GM19035 (cell line): ENCODE measurements around the gene ZNF710.

Experiments used
- ATAC-seq: cut with Tn5 transposase; IDR thresholded peaks from one replicate; pipeline ENCODE4 v1.9.1; 2021; ENCODE audit not compliant: unreplicated experiment

Gene ZNF710

DNA sequence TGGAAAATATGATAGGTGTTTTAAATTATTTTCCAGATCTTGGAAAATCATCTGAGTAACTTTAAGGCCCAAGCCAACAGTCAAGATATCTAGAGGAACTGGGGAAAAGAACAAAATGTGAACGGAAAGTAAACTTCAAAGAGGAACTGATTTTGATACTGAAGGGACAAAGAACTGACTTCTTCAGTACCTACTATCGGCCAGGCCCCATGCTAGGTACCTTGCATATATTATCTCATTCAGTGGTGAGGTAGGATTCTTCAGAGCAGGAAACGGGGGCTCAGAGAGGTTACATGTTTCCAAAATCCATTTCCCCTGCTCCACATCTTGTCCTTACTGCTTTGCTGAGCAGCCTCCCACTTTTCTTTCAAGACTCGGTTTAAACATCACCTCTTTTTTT is 9.8 kb upstream of the ZNF710 start:
- ATAC-seq = no peak

DNA sequence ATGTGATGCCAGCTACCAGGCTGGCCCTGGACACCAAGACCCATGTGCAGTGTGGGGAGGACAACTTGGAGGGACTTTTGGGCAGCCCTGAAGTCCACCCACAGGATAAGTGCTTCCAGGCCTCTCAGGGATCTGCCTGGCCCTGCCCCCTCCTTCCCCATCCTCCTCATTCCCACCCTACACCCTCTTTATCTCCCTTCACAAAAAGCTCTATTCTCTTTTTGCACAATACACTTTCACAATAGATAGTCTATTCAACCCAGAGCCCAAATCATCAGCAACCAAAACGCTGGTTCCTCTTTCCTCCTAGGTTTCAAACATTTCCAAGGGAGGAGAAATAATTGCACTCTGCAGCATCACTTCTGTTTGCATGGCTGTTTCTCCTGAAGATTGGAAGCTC is 7.8 kb upstream of the ZNF710 start:
- no peak for ATAC-seq

DNA sequence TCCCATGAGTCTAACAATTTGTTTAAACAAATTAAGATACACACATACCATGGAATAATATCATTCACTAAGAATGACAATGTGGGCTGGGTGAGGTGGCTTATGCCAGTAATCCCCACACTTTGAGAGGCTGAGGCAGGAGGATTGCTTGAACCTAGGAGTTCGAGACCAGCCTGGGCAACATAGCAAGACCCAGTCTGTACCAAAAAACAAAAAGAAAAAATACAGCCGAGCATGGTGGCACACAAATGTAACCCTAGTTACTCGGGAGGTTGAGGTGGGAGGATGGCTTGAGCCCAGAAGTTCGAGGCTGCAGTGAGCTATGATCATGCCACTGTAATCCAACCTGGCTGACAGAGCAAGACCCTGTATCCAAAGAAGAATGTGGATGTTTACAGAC is 4.0 kb upstream of the ZNF710 start:
- ATAC-seq = no peak

DNA sequence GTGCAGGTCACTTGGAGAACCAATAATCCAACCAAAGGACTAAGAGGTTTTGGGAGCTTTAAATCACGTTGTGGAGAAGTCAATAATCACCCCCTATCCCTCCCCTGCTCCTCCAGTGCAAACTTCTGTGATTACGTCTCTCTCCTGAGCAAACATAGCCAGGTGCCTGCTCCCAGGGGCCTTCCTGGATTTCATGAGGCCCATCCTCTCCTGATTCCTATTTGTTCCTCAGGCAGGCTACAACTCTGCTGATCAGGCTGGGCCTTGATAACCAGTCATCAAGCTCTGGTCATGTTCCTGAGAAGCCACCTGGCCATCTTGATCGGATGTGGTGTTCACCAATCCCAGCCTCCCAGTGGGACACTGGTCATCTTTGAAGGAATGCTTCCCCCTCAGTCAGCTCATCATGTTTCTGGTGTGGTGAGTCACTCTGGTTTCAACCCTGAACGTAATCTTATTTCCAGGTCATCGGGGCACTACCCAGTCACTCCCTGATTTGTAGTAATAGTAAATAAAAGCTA is 2.9 kb upstream of the ZNF710 start:
- no peak for ATAC-seq

DNA sequence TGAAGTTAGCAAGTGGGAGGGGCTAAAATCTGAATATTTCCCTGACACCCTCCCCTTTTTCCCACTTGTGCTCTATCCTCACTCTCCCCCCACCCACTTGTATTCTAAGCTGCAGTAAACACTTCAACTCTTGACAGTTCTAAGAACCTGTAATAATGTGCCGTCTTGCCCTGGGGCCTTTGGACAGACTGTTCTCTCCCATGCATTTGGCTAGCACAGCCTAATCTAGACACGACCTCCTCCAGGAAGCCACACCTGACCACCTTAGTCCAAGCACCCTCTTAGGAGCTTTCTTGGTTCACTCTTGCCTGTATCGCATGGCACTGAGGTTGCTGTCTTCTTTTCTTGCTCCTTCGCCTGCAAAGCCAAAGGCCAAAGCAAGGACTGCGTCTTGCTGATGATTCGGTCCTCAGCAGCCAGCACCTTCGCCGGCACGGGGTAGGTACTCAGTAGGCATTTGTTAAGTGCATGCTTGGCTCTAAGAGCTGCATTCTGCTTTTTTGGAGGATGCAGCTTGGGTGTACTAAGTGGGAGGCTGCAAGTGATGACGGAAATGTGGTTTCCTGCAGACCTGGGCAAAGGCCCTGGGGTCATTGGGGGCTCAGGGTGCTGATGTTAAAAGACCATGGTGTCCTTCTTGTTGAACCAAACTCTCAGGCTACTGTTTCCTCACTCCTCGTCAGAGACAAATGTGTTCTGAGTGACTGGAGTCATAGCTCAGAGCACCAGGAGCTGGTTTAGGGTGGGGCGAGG is 2.0 kb upstream of the ZNF710 start:
- ATAC-seq = no peak

DNA sequence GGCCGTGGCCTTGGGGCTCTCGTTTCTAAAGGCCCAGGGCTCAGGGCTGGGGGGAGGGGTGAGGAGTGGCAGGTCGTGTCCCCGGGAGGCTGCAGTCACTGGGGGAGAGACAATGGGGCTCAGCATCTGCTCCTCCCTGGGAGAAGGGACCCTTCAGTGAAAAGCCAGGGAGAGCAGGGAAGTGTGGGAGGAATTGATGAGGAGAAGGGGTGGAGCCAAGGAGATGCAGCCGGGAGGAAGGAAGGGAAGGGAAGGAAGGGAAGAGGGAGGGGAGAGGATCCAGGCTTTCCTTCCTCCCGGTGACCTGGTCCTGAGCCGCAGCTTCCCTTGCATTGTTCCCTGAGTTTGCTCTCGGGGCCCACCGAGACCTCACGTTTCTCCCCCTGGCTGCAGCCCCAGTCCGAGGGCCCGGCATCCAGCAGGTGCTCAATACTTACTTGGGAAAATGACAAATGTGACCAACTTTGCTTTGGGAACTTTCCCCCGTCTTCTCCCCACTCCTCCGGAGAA is 1.4 kb upstream of the ZNF710 start:
- no peak for ATAC-seq

DNA sequence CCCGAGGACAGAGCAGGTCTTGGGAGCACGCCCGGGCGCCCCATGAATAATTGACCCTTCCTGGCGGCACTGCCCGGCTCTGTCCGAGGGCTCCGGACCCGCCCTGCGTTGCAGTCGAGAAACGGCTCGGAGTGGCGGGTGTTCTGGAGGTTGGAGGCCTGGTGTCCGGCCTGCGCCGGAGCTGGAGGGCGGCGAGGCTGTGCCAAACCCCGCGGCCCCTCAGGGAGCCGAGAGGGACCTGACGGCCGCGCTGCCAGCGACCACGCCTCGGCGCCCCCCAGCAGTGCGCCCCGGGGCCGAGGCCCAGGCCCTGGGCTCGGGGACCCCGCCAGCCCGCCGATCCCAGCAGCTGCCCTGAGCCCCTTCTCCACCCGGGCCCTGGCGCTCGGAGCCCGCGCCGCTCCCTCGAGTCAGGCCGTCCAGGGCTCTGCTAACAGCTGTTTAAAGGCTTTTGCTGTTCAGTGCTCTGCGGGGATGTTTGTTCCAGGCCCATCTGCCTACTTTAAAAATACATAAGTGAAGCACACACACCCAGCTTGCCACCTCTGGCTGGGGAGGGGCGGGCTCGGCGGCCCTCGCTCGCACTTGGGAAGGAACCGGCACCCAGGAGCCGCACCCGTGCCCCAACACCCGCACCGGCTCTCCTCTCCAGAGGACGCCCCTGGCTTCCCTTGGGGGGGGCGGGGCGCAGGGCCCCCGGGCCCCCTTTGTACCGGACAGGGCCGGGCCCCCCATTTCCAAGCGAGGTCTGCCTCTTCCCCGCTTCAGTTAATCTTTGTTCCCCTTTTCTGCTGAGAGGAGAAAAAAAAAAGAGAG is 730 bp upstream of the ZNF710 start:
- ATAC-seq = no peak

DNA sequence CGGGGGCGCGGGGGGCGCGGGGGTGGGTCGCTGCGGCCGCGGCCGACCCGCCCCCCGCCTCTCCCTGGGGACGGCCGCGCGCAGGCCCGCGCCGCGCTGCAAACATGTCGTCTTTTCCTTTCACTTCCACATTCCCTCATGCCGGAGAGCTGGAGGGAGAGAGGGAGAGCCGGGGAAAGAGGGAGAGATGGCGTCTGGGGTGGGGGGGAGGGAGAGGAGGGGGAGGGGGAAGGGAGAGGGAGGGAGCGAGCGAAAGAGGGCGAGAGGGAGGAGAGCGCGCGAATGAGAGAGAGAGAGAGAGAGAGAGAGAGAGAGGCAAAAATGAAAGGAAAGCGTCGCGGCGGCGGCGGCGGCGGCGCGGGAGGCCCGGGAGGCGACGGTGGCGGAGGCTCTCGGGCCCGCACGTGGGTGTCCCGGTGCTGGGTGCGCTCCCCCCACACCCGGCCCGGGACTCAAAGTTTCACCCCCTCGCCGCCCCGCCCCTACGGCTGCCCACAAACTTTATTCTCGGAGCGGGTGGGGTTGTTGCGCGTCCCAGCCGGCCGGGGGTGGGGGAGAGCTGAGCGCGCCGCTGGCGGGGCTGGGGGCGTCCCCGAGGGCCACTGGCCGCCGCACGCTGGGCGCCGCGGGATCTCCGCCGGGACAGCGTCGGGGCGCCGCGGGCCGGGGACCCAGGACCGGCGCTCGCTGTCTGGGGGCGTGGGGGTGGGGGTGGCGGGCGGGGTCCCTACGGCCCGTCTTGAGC is 731 bp downstream of the ZNF710 start:
- peak; percentile 43 for ATAC-seq

DNA sequence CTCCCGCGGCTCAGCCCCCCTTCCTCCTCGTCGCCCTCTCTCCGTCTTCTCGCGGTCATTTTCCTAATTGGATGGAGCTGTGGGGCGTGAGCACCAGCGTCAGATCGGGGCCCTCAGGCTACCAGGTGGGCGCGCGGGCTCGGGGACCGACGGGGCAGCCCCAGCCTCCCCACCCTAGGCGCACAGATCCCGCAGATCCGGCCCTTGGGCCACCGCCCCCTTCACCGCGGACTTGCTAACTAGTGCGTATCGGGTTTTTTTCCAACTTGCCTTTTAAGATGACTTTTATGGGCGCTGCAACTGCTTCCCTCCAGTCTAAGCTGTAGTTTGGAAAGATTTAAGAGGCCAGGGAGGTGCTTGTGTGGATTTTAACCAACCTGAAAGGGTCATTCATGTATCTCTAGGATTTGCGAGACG is 1.3 kb downstream of the ZNF710 start:
- ATAC-seq = peak; percentile 32

DNA sequence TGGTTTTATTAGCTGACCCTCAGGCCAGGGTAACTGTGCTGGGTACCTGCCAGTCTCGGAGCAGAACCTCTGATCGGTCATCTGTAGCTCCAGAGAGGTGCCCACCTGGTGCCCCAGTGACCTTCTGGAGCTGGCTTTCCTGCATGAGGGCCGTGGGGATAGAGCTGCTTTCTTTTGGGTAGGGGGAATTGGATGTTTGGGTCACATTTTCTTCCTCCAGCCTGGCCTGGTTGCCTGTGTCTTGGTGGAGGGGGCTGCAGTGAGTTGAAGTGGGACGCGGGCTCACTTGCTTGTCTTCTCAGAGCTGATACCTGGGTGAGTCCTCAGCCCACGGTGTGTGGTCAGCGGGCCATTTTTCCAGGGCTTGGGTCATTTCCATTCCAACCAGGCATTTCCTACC is 2.6 kb downstream of the ZNF710 start:
- no peak for ATAC-seq

DNA sequence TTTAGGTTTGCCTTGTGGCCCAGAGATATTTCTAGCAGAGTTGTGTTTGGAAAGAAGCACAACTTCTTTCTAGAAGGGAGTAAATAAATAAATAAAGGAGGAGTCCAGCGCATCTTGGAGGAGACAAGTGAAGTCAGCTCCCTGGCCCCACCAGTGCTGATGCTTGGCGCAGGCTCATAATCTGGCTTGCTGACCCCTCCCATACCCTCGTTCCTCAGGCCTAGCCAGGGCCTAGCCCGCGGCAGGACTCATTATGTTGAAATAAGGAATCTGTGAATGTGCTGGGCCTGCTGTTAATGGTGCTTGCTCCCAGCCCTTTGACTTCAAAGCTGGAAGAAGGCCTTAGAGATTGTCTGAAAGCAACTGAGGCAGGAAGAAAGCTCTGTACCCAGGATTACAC is 3.1 kb downstream of the ZNF710 start:
- no peak for ATAC-seq

DNA sequence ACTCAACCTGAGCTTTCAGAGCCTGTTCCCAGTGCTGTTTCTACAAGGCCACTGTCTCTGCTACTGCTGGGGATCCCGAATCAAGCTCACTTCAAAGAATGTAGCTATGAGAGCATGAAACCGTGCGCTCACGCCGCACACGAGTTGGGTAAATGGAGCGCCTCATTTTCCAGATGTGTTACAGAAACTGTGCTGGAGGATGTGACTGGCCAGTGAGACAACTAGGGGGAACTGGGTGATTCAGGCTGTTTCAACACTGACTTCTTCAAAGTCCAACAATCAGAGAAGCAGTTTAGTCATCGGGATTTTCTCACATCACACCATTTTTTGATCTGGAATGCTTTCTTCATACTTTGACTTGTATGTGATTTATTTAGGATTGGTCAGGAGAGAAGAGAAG is 3.5 kb downstream of the ZNF710 start:
- ATAC-seq = no peak

DNA sequence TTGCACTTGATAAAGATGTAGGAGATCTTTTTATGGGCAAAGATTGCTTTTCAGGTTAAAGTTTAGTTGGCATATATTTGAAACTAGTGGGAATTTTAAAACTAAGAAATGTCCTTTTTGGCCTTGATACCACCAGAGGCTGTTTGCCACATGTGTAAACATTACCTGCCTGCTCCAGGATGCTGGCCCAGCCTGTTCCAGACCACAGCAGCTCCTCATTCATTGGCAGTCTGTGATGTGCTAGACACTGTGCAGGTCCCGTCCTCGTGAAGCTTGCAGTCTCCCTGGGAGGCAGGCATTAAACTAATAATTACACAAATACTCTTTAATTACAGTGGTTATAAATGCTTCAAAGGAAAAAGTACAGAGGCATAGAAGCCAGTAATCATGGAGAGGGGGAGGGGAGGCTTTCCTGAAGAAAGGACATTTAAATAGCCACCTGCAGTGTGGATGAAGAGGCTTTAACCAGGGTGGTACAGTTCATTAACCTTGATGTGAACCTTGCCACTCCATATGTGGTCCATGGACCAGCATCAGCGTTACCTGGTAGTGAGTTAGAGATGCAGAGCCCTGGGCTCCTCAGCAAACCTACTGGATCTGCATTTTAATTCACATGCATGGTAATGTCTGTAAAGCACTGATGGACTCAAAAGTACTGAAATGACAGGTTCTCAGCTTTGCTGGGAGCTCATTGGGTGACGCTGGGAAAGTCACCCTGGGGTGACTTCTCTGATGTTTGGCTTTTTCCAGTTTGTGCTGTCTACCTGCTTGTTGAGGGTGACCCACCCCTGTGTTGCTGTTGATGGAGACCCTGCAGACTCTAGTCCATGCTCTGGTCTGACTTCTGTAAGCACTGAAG is 5.3 kb downstream of the ZNF710 start:
- ATAC-seq = no peak

DNA sequence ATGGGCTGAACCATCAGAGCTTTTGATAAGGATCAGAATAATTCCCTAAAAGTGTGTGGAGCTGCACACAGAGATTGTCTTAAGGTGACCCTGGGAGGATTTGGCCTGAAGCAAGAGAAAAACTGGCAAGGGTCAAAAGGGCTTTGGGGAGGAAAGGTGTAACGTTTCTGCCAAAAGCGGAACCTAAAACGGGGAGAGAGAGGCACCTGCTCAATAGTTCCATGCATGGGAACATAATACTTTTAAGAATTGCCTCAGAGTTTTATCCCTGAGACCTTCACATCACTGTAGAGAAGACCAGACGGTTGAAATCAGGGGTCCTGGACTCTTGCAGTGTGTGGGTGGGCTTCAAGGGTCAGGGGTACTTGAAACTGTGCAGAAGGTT is 5.9 kb downstream of the ZNF710 start:
- ATAC-seq = no peak

DNA sequence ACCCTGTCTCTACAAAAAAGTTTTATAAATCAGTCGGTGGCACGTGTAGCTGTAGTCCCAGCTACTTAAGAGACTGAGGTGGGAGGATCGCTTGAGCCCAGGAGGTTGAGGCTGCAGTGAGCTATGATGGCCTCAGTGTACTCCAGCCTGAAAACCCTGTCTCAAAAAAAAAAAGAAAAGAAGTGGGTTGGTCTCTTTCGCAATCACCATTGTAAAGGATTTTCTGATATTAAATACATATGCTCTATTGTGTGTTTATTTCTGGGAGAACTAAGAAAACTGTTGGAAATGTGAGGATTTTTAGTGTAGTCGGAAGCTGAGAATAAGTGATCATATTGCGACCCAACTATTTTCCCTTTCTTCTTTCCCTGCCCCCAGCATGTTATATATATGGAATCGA is 7.5 kb downstream of the ZNF710 start:
- ATAC-seq = no peak

DNA sequence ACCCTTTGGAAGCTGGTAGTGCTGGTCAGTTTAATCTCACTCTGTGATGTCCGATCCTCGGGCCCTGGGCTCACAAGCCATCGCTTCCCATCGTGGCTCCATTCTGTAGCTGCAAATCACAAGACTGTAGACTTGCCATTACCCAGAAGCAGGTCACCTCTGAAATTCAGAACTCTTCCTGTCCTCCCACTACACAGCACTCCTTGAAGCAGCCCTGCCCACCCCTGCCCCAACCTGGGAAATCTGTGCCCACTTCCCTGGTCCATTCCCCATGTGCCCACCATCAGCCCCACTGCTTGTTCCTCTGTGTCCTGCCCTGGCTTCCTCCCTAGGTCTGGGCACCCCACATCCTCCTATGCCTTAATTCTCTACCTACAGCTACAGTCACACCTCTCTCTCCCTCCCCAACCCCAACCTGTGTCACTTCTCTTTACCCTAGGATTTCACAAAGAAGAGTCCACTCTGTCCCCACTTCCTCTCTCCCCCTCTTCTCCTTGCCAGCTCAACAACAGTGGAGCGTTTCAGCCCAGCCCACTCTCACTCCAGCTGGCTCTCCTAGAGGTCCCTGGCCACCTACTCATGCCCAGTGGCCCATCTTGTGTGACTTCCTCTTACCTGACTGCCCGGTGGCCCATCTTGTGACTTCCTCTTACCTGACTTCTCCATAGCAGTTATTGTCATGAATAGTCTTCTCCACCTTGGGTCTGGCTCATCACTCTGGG is 8.3 kb downstream of the ZNF710 start:
- ATAC-seq = no peak

DNA sequence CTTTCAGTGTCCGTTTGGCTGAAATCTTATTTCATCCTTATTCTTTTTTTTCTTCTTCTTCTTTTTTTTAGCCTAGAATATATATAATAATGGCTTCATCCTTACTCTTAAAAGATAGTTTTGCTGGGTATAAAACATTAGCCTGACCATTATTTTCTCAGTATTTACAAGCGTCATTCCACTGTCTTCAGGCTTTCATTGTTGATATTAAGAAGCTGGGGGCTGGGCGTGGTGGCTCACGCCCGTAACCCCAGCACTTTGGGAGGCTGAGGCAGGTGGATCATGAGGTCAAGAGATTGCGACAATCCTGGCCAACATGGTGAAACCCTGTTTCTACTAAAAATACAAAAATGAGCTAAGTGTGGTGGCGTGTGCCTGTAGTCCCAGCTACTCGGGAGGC is 10.6 kb downstream of the ZNF710 start:
- no peak for ATAC-seq

DNA sequence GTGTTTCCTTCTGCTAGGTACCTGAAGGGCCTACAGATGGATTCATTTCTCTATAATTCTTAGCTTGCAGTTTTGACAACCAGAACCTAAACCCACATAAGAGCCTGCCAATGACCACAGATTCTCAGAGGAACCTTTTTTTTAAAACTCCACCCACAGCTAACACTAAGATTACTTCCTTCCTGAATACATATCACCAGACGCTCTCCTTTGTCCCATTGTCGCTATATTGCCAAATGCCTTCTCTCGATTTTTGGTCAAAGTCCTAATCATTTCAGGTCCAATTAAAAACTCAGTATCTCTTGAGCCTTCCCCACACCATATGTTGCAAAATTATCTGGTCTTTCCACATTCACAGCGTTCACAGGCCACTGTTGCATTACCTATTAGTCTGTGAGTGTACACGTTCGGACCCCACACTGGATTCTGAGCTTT is 12.4 kb downstream of the ZNF710 start:
- ATAC-seq = peak; percentile 65

DNA sequence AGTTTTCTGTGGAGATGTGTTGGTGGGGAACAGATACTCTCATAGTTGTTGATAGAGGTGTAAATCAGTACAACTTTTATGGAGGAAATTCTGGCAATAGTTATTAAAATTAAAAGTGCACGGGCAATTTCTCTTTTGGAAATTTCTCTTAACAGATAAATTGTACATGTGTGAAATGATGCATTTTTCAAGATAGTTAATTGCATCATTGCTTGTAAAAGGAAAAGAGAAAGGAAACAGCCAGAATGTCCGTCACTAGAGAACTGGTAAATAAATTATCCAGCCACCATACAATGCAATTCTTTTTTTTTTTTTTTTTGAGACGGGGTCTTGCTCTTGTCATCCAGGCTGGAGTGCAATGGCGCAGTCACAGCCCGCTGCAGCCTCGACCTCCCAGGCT is 14.2 kb downstream of the ZNF710 start:
- no peak for ATAC-seq

DNA sequence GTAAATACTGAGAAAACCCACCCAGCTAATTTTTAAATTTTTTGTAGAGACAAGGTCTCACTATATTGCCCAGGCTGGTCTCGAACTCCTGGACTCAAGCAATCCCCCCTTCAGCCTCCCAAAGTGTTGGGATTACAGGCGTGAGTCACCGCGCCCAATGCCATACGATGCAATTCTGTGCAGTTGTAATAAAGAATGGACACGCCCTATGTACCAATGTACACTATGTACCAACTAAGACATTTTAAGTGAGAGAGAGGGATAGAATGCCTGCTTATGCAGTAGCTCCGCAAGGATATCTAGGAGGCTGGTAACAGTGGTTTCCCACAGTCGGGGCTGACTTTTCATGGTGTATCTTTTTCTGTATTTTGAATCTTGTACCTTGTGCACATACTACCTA is 14.6 kb downstream of the ZNF710 start:
- ATAC-seq = no peak
